Measurements from ENCODE around the gene ZNF761.
"Not testable (repeated sequence)": the region's sequence is repeated elsewhere in the genome, so short reads cannot be mapped to it uniquely, and the experiment has no call there.

Gene ZNF761

DNA sequence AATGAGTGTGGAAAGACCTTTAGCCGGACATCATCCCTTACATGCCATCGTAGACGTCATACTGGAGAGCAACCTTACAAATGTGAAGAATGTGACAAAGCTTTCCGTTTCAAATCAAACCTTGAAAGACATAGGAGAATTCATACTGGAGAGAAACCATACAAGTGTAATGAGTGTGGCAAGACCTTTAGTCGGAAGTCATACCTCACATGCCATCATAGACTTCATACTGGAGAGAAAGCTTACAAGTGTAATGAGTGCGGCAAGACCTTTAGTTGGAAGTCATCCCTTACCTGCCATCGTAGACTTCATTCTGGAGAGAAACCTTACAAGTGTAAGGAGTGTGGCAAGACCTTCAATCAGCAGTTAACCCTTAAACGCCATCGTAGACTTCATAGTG, 24.0 kb downstream of the ZNF761 start:
- DNase-seq (ENCODE audit: low read depth in 2 of 2, low spot score in 1 of 2) = no peak

DNA sequence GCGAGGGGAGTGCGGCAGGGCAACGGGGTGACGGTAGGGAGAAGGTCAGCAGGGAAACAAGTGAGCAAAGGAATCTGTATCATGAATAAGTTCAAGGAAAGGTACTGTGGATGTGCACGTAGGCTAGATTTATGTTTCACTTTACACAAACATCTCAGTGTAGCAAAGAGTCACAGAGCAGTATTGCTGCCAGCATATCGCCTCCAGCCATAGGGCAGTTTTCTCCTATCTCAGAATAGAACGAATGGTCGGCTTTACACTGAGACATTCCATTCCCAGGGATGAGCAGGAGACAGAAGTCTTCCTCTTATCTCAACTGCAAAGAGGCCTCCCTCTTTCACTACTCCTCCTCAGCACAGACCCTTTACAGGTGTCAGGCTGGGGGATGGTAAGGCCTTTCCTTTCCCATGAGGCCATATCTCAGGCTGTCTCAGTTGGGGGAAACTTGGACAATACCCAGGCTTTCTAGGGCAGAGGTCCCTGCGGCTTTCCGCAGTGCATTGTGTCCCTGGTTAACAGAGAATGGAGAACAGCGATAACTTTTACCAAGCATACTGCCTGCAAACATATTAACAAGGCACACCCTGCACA, 28.4 kb downstream of the ZNF761 start:
- not testable (repeated sequence) for DNase-seq (ENCODE audit: low read depth in 2 of 2, low spot score in 1 of 2)

- DNase-seq (ENCODE audit: low read depth in 2 of 2, low spot score in 1 of 2) = no peak
Measured at GRCh38 chr19:53461866-53462265, 30.1 kb downstream of the ZNF761 start.

GRCh38 chr19:53462861-53463260, 31.1 kb downstream of the ZNF761 start:
- no peak for DNase-seq (ENCODE audit: low read depth in 2 of 2, low spot score in 1 of 2)

DNA sequence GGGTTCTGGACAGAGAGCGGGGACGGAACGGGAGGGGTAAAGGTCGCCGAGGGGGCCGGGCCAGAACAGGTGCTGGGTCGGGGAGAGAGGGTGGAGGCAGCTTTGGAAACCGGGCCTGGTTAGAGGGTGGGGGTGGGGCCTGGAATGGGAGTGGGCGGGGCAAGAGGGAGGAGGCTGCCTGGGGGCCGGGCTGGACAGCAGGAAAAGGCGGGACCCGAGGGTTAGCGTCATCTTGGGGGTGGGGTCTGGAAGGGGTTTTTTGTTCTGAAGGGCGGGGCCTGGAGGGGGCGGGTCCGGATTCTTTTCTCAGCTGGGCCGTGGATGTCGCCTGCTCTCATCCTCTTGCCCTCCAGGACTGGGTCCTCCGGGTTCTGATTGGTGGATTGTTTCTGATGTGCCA, 31.5 kb downstream of the ZNF761 start:
- DNase-seq (ENCODE audit: low read depth in 2 of 2, low spot score in 1 of 2) = no peak

DNA sequence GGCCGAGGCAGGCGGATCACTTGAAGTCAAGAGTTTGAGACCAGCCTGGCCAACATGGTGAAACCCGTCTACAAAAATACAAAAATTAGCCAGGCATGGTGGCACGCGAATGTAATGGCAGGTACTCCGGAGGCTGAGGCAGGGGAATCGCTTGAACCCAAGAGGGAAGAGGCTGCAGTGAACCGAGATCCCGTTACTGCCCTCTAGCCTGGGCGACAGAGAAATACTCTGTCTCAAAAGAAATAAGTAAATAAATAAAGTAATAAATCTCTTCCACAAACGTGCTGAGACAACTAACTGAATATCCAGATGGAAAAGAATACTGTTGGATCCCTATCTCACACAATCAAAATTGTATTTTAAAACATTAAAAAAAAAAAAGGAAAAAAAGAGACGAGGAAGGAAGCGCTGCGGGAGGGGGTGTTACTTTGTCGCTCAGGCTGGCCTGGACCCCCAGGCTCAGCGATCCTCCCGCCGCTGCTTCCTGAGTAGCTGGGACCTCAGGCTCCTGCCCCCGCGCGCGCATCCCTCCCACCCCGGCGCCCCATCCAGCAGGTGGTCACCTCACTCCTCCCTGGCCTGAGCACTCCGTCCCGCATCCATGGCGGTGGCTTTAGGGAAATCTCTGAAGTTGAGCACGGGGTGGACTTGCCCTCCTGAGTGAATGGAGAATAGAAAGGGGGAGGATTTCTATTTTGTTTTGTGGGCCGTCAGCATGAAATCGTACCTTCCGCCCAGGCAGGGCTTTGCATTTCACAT, 35.1 kb downstream of the ZNF761 start:
- no peak for DNase-seq (ENCODE audit: low read depth in 2 of 2, low spot score in 1 of 2)

DNA sequence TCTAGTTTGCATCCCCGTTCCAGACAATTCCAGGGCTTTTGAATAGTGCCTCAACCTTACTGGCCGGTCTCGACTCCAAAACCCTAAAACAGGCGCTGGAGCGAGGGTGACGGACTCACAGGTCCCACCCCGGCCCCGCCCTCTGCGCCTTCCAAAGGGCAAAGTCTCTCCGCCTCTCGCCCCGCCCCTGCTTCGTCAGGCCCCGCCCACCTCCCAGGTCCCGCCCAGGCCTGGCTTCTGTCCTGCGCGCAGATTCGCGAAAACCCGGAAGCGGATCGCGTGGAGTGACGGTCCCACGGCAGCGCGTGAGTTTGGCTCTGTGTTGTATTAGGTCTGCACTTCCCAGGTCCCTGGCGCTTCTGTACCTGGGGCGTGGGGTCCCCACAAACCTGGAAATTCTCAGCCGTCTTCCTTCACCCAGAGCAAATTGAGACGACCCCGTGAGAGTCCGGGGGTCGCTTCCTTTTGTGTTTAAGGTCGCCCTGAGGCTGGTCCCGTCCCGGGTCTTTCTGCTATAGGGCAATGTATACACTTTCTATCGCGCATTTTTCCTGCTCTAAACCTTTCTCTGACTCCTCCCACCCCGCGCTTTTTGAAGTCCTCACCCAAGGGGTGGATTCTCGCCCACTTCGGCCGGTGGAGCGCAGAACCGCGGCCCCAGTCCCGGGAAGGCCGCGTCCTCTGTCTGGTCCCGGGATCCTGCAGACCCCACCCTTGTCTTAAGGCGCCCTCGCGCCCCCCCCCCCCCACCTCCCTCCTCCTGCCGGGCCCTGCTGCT, 35.9 kb downstream of the ZNF761 start, which contains the start of gene ZNF813:
Gene ZNF813 (plus strand): TSS at position 249 of the 778 bp plus-strand sequence. CDS start 16,090 bp downstream, outside the sequence.
- peak; percentile 92 to 97 for DNase-seq (ENCODE audit: low read depth in 2 of 2, low spot score in 1 of 2)

DNA sequence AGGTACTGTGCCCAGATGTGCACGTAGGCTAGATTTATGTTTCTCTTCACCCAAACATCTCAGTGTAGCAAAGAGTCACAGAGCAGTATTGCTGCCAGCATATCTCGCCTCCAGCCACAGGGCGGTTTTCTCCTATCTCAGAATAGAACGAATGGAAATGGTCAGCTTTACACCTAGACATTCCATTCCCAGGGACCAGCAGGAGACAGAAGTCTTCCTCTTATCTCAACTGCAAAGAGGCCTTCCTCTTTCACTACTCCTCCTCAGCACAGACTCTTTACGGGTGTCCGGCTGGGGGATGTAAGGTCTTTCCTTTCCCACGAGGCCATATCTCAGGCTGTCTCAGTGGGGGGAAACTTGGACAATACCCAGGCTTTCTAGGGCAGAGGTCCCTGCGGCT, 36.8 kb downstream of the ZNF761 start:
- DNase-seq (ENCODE audit: low read depth in 2 of 2, low spot score in 1 of 2) = not testable (repeated sequence)

DNA sequence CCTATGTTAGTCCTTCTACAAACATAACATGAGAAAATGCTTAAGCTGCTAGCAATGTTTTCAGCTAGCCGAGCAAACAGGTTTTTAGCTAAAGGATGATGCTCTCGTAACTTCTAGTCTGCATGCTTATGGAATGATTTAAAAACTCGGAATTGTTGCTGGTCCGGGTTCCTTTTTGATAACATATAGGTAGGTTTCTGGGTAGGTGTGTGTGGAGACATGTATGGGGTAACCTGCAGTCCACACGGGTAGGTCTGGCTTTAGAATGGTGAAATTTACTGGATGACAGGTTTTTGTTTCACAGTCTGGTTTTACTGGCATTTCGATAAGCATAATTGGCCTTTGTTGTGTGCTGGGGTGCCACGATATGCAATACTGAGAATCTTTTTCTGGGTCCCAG, 40.1 kb downstream of the ZNF761 start:
- no peak for DNase-seq (ENCODE audit: low read depth in 2 of 2, low spot score in 1 of 2)

GRCh38 chr19:53474832-53475231, 43.0 kb downstream of the ZNF761 start:
- not testable (repeated sequence) for DNase-seq (ENCODE audit: low read depth in 2 of 2, low spot score in 1 of 2)

DNA sequence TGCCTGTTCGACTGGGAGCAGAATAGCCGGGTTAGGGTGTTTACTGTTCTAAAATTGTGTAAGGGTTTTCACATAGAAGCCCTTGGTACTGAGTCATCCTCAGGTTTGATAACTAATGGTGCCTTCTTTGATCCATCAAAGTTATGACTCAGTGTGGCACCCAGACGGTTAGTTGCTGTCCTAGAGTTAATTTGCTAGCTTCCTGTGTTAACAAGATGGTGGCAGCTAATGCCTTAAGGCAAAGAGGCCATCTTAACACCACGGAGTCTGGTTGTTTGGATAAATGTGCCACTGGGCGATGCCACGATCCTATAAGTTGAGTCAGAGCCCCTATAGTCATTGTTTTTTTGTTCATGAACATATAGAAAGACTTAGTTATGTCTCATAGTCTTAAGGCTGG, 43.7 kb downstream of the ZNF761 start:
- DNase-seq (ENCODE audit: low read depth in 2 of 2, low spot score in 1 of 2) = not testable (repeated sequence)

DNA sequence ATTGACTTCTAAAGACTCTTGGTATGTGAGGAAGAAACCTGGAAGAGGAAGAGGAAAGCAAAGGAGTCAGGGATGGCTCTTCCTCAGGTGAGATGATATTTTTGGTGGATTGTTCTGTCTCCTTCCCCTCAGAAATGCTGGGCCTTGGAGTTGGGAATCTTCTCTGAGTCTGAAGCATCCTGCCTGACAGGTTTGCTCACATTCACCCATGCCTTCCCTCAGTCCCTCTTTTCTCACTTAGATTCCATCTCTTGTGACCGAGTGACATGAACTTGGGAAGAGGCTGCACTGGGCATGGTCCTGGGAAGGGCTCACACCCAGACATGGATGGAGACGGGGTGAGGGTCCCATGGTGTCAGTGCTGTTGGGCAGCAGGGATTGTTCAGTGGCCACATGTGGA, 52.0 kb downstream of the ZNF761 start:
- DNase-seq (ENCODE audit: low read depth in 2 of 2, low spot score in 1 of 2) = not testable (repeated sequence)

DNA sequence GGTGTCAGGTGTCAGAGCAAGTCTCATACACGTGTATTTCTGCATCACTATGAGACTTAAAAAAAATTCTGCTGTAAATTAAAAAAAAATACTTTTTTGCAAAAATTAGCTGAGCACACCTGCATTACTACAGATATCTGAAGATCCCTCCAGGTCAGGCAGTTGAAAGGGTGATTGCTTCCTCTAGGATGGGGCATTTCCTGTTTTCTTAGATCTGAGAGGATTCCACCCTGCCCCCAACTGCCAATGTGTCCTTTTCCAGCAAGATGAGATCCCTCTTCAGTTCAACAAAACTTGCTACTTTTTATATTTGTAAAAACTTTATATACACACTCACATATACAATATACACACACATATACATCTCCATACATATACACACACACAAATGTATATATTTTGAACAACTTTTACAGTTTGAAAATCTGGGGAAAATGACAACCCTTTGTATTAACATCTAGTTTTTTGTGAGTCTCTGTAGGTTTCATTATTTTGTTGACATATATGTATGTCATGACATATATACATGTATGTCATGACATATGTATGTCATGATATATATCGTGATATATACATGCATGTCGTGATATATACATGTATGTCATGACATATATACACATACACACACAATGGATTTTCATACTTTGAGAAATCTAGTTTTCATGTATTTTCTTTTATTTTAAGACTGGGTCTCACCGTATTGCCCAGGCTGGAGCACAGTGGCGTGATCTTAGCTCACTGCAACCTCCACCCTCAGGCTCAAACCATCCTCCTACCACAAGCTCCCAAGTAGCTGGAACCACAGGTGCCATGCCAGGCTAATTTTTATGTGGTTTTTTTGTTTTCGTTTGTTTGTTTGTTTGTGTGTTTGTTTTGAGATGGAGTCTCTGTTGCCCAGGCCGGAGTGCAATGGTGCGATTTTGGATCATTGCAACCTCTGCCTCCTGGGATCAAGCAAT, 53.5 kb downstream of the ZNF761 start:
- DNase-seq (ENCODE audit: low read depth in 2 of 2, low spot score in 1 of 2) = no peak

GRCh38 chr19:53492153-53492552, 60.4 kb downstream of the ZNF761 start:
- no peak for DNase-seq (ENCODE audit: low read depth in 2 of 2, low spot score in 1 of 2)

GRCh38 chr19:53497311-53498023, 65.7 kb downstream of the ZNF761 start:
- not testable (repeated sequence) for DNase-seq (ENCODE audit: low read depth in 2 of 2, low spot score in 1 of 2)

DNA sequence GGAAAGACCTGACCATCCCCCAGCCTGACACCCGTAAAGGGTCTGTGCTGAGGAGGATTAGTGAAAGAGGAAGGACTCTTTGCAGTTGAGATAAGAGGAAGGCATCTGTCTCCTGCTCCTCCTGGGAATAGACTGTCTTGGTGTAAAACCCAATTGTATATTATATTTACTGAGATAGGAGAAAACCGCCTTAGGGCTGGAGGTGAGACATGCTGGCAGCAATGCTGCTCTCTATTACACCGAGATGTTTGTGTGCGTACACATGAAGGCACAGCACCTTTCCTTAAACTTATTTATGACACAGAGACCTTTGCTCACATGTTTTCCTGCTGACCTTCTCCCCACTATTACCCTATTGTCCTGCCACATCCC, 66.2 kb downstream of the ZNF761 start:
- DNase-seq (ENCODE audit: low read depth in 2 of 2, low spot score in 1 of 2) = not testable (repeated sequence)

DNA sequence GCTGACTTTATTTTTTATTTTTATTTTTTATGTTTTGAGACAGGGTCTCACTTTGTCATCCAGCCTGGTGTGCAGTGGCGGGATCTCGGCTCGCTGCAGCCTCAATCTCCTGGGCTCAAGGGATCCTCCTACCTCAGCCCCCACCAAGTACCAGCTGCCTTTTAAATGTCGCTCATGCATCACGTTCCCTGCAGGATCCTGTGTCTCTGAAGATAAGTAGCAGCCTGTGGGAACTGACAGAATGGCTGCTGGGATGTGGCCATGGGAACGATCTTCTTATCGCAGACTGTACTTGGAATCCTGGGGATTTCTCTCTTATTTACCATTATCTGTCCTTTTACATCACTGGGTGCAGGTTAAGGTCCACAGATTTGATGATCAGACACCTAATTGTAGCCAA, 71.4 kb downstream of the ZNF761 start:
- not testable (repeated sequence) for DNase-seq (ENCODE audit: low read depth in 2 of 2, low spot score in 1 of 2)

GRCh38 chr19:53503671-53504364, 72.0 kb downstream of the ZNF761 start:
- not testable (repeated sequence) for DNase-seq (ENCODE audit: low read depth in 2 of 2, low spot score in 1 of 2)

DNA sequence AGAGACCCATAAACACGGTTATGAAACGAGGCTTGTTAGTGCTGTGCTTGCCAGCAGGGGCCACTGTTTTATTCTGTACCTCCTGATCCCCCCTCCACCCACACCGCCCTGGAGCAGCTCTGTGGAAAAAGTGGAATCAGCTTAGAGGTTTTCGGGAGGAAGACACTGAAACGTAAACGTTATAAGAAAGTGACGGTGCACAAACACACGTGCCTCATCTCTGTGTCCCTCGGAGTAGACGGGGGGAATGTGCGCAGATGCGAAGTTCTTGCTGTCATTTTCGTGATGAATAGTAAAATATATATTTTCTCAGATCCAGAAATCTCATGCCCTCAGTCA, 72.5 kb downstream of the ZNF761 start:
- not testable (repeated sequence) for DNase-seq (ENCODE audit: low read depth in 2 of 2, low spot score in 1 of 2)

- DNase-seq (ENCODE audit: low read depth in 2 of 2, low spot score in 1 of 2) = no peak
Measured at GRCh38 chr19:53504885-53505284, 73.1 kb downstream of the ZNF761 start.
